Measurements from ENCODE around the gene GMDS.

Gene GMDS

DNA sequence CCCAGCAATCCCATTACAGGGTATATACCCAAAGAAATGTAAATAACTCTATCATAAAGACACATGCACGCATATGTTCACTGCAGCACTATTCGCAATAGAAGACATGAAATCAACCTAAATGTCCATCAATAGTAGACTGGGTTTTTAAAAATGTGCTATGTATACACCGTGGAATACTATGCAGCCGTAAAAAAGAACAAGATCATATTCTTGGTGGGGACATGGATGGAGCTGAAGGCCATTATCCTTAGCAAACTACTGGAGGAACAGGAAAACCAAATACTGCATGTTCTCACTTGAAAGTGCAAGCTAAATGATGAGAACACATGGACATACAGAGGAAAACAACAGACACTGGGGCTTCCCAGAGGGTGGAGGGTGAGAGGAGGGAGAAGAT is 201.2 kb downstream of the GMDS start:
- H3K27ac ChIP-seq (ENCODE audit: low read length): no peak overlapping the region
- H3K36me3 ChIP-seq (ENCODE audit: insufficient read depth, low read length): no peaks in the 10 kb centered on the region
- no peak overlapping the region for H3K4me2 ChIP-seq (ENCODE audit: insufficient read depth, low read length)
- ATAC-seq (ENCODE audit: insufficient read depth, low read depth) (no peak), DNase-seq (no peak)
- H3K4me1 ChIP-seq (ENCODE audit: insufficient read depth, low read length): peaks cover 31% of the 10 kb centered on the region
- TF ChIP-seq, protein P1, sequence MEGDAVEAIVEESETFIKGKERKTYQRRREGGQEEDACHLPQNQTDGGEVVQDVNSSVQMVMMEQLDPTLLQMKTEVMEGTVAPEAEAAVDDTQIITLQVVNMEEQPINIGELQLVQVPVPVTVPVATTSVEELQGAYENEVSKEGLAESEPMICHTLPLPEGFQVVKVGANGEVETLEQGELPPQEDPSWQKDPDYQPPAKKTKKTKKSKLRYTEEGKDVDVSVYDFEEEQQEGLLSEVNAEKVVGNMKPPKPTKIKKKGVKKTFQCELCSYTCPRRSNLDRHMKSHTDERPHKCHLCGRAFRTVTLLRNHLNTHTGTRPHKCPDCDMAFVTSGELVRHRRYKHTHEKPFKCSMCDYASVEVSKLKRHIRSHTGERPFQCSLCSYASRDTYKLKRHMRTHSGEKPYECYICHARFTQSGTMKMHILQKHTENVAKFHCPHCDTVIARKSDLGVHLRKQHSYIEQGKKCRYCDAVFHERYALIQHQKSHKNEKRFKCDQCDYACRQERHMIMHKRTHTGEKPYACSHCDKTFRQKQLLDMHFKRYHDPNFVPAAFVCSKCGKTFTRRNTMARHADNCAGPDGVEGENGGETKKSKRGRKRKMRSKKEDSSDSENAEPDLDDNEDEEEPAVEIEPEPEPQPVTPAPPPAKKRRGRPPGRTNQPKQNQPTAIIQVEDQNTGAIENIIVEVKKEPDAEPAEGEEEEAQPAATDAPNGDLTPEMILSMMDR (IDR thresholded peaks at IDR 0.05; ENCODE audit: borderline replicate concordance, extremely low read depth, low read length, poor library complexity, severe bottlenecking): no peak
- TF ChIP-seq EZH2 (IDR thresholded peaks at IDR 0.05; ENCODE audit: borderline replicate concordance, low read depth, low read length, severe bottlenecking): no peak
- no peaks in the 10 kb centered on the region for H3K27me3 ChIP-seq (ENCODE audit: insufficient read depth, low read length, poor library complexity)
- no peak overlapping the region for H3K9ac ChIP-seq (ENCODE audit: low read depth, low read length)
- H3K4me3 ChIP-seq (ENCODE audit: low read depth in 1 of 2, low read length in 2 of 2): no peak overlapping the region
- no peaks in the 10 kb centered on the region for H3K9me3 ChIP-seq (ENCODE audit: insufficient read depth, low read length, severe bottlenecking)
- H2AFZ ChIP-seq (ENCODE audit: low read depth, low read length): no peak overlapping the region
- peaks cover 4% of the 10 kb centered on the region; the same call in 1 of the 2 replicates for H4K20me1 ChIP-seq (ENCODE audit: insufficient read depth, low read length)
- H3K79me2 ChIP-seq (ENCODE audit: insufficient read depth, low read length): no peaks in the 10 kb centered on the region; the same call in 1 of the 2 replicates

DNA sequence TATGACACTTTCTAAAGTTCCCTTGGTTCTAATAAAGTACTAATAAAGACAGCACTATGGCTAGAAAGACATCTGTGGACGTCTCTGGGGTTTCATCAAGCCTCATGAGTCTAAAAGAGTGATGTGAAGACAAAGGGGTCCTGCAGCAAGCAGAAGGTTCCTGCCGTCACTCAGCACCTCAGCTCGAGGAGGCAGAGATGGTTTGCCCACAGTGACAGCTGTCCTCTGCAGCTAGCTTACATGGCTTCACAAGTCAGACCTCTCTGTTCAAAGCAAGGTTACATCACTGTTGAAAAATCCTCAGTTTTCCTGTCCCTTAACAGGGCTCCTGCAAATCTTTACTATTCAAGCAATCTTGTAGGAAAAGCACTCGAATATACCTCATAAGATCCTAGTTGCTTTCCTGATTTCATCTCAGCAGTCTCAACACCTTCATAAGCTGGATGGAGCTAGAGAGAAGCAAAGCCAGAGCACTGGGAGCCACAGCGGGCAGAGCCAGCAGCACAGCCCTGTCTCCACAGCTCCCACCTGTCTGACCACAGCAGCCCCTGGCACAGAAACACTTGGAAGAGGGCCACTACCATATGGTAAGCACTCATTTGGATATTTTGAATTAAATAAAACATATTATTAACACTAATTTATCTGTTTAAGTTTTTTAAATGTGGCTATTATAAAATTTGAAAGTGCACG is 202.3 kb downstream of the GMDS start:
- Histone ChIP-seq H4K20me1 (ENCODE audit: insufficient read depth, low read length) (peaks cover 4% of the 10 kb centered on the region; the same call in 1 of the 2 replicates), H3K27ac (ENCODE audit: low read length) (0 out of 2 replicates have a peak overlapping the region, but pooled peaks have one; percentile 10), H3K4me3 (ENCODE audit: low read depth in 1 of 2, low read length in 2 of 2) (no peak overlapping the region), H3K4me1 (ENCODE audit: insufficient read depth, low read length) (peaks cover 42% of the 10 kb centered on the region), H3K36me3 (ENCODE audit: insufficient read depth, low read length) (no peaks in the 10 kb centered on the region), H3K9ac (ENCODE audit: low read depth, low read length) (no peak overlapping the region), H3K9me3 (ENCODE audit: insufficient read depth, low read length, severe bottlenecking) (no peaks in the 10 kb centered on the region), H2AFZ (ENCODE audit: low read depth, low read length) (no peak overlapping the region), H3K4me2 (ENCODE audit: insufficient read depth, low read length) (no peak overlapping the region), H3K79me2 (ENCODE audit: insufficient read depth, low read length) (no peaks in the 10 kb centered on the region; the same call in 1 of the 2 replicates), H3K27me3 (ENCODE audit: insufficient read depth, low read length, poor library complexity) (no peaks in the 10 kb centered on the region)
- TF ChIP-seq, protein P1 (IDR thresholded peaks at IDR 0.05; ENCODE audit: borderline replicate concordance, extremely low read depth, low read length, poor library complexity, severe bottlenecking): no peak
- no peak for TF ChIP-seq EZH2 (IDR thresholded peaks at IDR 0.05; ENCODE audit: borderline replicate concordance, low read depth, low read length, severe bottlenecking)
- no peak for ATAC-seq (ENCODE audit: insufficient read depth, low read depth)
- no peak for DNase-seq

DNA sequence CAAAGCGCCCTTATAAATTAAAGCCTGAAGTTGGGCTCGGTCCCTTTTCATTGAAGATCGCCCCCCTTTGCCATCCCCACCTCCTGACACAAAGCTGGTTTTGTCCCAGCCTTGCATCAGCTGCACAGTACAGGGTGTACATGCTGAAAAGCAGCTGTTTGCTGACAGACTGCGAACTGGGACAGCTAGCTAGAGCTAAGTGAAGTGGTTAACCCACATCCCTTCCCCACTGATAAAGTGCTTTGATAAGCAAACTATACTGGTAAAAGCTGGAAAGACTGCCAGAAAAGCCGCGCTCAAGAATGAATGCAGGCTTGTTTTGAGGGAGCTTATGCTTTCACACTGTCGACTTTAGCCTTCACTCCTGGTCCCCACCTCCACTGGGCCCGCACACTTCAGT is 207.3 kb downstream of the GMDS start:
- Histone ChIP-seq H3K79me2 (ENCODE audit: insufficient read depth, low read length) (no peaks in the 10 kb centered on the region; the same call in 1 of the 2 replicates), H4K20me1 (ENCODE audit: insufficient read depth, low read length) (peaks cover 10% of the 10 kb centered on the region; the same call in 1 of the 2 replicates), H3K27me3 (ENCODE audit: insufficient read depth, low read length, poor library complexity) (no peaks in the 10 kb centered on the region), H3K4me2 (ENCODE audit: insufficient read depth, low read length) (peak overlapping the region; percentile 55), H3K4me3 (ENCODE audit: low read depth in 1 of 2, low read length in 2 of 2) (no peak overlapping the region), H3K36me3 (ENCODE audit: insufficient read depth, low read length) (no peaks in the 10 kb centered on the region), H3K27ac (ENCODE audit: low read length) (peak overlapping the region; percentile 72; the same call in 1 of the 2 replicates), H2AFZ (ENCODE audit: low read depth, low read length) (no peak overlapping the region), H3K9me3 (ENCODE audit: insufficient read depth, low read length, severe bottlenecking) (no peaks in the 10 kb centered on the region), H3K9ac (ENCODE audit: low read depth, low read length) (peak overlapping the region; percentile 30; the same call in 1 of the 2 replicates), H3K4me1 (ENCODE audit: insufficient read depth, low read length) (peaks cover 49% of the 10 kb centered on the region)
- DNase-seq: peak; percentile 91
- peak; percentile 98 for ATAC-seq (ENCODE audit: insufficient read depth, low read depth)
- TF ChIP-seq EZH2 (IDR thresholded peaks at IDR 0.05; ENCODE audit: borderline replicate concordance, low read depth, low read length, severe bottlenecking): no peak
- TF ChIP-seq, protein P1 (IDR thresholded peaks at IDR 0.05; ENCODE audit: borderline replicate concordance, extremely low read depth, low read length, poor library complexity, severe bottlenecking): peak; percentile 36

All from DND-41 (cell line).